SKM-1 (cell line): ENCODE results near the gene MSL2.
"Not testable (repeated sequence)": the region's sequence is repeated elsewhere in the genome, so short reads cannot be mapped to it uniquely, and the experiment has no call there.

ENCODE experiments used
- DNase-seq: peaks from one replicate; lab custom pipeline; 2025; ENCODE audit not compliant: unreplicated experiment; lab: John Stamatoyannopoulos, UW

MSL2 gene

GRCh38 chr3:136193278-136194054, 2.7 kb downstream of the MSL2 start:
- no peak for DNase-seq

GRCh38 chr3:136192831-136193230, 3.3 kb downstream of the MSL2 start:
- DNase-seq = no peak

GRCh38 chr3:136192195-136192594, 3.9 kb downstream of the MSL2 start:
- not testable (repeated sequence) for DNase-seq

GRCh38 chr3:136189859-136190617, 6.1 kb downstream of the MSL2 start:
- no peak for DNase-seq

- DNase-seq = no peak
These were observed 7.1 kb downstream of the MSL2 start for GRCh38 chr3:136189043-136189442.

- DNase-seq = no peak
These were observed 8.3 kb downstream of the MSL2 start for GRCh38 chr3:136187868-136188267.

GRCh38 chr3:136186846-136187245, 9.3 kb downstream of the MSL2 start:
- DNase-seq = no peak

GRCh38 chr3:136186344-136186743, 9.8 kb downstream of the MSL2 start:
- DNase-seq = no peak

GRCh38 chr3:136184703-136185102, 11.4 kb downstream of the MSL2 start:
- no peak for DNase-seq

GRCh38 chr3:136181741-136182140, 14.4 kb downstream of the MSL2 start:
- no peak for DNase-seq

- no peak for DNase-seq
These were observed 18.3 kb downstream of the MSL2 start for GRCh38 chr3:136177876-136178275.

- DNase-seq = no peak
These were observed 22.1 kb downstream of the MSL2 start for GRCh38 chr3:136173939-136174490.

- DNase-seq = no peak
These were observed 25.0 kb downstream of the MSL2 start for GRCh38 chr3:136171097-136171542.

GRCh38 chr3:136168236-136168635, 27.9 kb downstream of the MSL2 start:
- not testable (repeated sequence) for DNase-seq

- DNase-seq = no peak
These were observed 29.6 kb downstream of the MSL2 start for GRCh38 chr3:136166507-136166906.

GRCh38 chr3:136163607-136164006, 32.5 kb downstream of the MSL2 start:
- DNase-seq = not testable (repeated sequence)

- no peak for DNase-seq
These were observed 33.8 kb downstream of the MSL2 start for GRCh38 chr3:136162322-136162721.

GRCh38 chr3:136161516-136161915, 34.6 kb downstream of the MSL2 start:
- no peak for DNase-seq

- no peak for DNase-seq
These were observed 43.2 kb downstream of the MSL2 start for GRCh38 chr3:136152963-136153362.

- DNase-seq = no peak
These were observed 43.8 kb downstream of the MSL2 start for GRCh38 chr3:136152176-136152843.

- no peak for DNase-seq
These were observed 44.9 kb downstream of the MSL2 start for GRCh38 chr3:136151219-136151618.
